AG20443 (cell line): ENCODE data around the gene FMN2.
"Not testable (repeated sequence)": the region's sequence is repeated elsewhere in the genome, so short reads cannot be mapped to it uniquely, and the experiment has no call there.

Source experiments
- DNase-seq: peaks from one replicate; pipeline ENCODE4 v3.0.0; 2012; ENCODE audit warnings: low spot score, mixed read lengths

Gene FMN2

DNA sequence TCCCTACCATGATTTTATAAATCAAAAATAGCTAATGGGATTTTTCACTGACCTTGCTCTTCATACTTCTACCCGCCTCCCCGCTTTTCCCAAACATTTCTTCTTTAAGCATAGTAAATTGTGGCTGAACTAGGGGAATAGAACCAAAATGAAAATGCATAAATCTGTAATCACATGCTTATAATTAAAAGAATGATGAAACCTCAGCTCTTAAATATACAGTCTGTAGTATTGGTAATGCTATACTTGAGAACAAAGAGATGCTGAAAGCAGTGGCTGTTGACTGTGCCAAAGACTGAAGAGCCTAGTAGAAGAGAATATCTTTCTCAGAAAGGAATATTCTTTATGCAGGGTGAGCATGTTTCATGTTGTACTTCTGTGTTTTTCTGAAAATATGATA, 271.1 kb downstream of the FMN2 start:
- DNase-seq: no peak

DNA sequence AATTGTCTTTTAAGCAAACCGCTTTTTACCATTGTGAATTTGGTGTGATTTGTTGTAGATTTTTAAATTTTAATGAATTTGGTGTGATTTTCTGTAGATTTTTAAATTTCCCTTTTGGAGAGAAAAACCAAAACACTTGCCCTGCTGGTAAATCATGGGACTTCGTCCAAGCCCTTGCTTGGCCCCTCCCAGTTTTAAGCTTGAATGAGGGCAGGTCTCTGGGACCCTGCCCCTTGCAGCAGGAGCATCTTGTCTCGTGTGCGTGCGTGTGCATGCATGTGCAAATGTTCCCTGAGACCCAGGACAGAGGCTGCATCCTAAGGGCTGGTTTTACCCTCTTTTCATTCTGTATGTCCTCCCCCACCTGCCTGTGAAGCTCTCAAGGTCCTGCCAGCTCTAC, 271.6 kb downstream of the FMN2 start:
- DNase-seq: no peak

DNA sequence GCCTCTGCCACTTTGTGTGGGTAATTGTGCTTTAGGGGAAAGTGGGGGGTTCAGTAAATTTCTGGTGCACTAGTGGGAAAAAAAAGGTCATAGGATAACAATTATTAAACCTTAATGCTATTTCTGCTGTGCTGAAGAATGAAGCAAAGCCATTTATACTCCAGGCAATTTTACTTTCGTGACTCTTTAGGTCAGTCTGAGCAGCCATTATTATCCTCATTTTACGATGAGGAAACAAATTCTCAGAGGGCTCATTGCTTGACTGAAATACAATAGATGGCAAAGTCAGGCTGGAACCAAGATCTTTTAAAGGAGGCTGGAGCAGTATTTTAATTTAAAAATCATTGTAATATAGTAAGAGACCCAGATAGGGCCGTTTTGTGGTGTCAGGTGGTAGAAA, 272.2 kb downstream of the FMN2 start:
- DNase-seq: no peak

DNA sequence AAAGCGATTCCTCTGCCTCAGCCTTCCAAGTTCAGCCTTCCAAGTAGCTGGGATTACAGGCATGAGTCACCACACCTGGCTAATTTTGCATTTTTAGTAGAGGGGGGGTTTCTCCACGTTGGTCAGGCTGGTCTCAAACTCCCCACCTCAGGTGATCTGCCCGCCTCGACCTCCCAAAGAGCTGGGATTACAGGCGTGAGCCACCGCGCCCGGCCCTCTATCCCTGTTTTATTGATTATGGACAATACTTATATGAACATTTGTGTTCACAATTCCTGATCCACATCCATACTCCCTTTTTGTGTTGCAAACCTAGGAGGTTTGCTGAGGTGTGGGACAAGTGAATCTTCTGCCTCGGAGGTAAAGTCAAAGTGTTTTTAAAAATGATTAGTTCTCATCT, 275.0 kb downstream of the FMN2 start:
- DNase-seq: no peak

DNA sequence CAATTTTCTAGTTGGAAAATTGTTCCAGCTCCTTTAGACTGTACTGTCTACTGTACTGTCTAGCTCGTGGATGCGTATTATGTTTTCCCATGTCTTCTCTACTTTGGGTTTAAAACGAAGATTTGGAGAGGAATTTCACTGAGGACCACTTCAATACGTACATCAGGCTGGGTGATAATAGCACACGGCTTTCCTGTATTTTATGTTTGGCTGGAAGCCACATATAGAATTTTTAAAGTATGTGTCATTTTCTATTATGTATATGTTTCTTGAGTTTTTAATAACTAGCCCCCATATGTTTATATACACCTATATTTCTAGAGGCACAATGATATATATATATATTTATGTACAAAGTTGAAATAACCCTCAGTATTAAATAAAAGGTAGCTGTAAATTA, 293.9 kb downstream of the FMN2 start:
- no peak for DNase-seq

DNA sequence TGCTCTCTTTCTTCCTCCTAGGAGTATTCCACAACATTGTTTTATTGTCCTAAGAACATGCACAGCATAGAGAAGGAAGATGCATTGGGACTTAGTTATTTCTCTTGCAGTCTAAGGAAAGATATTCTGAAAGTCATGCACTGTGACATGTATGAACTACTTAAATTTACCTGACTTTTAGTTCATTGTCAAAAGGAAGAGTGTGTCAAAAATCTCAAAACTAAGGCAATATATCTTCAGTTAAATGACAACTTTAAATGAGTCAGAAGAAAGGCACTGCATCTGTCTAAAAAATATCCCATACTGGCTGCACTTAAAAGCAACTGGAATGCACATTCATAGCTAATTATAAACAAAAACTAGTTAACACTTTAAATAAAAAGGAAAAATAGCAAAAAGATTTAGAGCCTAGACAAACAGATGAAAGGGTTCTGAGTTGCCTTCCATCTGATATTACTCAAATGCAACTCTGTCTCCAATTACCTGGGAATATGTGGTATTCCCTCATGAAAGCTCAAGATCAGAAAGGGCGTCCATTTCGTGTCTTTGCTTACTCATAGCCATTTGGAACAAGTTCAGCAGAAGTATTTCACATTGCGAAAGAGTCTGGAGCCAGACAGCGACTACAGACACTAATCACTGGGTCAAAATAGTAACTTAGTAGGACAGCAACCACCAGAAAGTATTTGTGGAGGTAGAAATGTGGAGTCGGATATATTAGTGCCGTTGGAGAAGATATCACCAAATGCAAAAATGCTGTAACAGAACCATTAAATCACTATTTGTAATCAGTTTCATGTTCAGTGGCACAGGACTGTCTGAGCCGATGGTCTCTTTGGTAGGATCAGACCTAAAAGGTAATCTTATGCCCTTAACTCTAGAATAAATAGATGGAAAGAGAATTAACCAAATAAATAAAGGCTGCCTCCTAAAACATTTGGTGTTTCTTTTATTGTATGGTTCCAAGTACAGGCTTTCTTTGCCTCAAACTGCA, 294.6 kb downstream of the FMN2 start:
- peak; percentile 80 for DNase-seq

DNA sequence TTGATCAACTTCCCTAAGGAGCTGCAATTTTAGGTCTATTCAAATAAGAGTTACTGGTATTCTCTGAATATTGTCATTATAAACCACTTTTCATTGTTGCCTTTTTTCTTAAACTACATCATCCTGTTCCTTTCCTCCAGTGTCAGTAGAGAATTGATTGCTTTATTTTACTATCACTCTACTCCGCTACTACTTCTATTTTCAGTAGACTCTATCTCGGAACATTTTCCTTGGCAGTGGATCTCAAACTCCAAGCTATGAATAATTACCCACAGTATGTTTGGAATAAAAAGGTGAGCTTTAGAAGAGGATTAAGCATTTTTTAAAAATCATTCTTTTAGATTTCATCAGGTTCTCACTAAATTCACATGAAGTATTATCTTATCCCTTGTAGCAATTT, 295.4 kb downstream of the FMN2 start:
- DNase-seq: no peak

DNA sequence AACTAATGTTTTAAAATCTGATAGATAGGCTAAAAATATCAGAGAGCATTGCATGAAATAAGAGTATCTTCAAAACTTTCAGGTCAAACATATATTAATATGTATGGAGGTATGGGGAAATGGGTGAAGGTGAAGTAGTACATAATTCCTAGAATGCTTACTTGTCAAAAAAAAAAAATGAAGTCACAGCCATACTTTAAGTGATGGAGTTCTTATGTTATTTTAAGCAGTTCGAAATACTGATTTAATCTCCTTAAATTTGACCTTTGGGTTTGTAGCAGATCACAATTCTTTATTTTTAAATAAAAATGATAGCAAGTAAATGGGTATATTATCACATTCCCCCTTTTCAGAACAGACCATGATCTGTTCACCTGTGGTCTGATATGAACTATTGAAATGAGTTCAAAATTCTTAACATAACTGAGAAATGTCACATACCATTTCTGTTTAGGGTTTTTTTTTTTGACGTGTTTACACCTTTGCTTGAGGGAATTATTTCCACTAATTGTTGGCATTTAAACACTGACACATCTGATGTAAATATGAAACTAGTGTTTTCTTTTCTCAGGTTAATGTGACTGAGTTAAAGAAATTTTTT, 300.1 kb downstream of the FMN2 start:
- DNase-seq: no peak

DNA sequence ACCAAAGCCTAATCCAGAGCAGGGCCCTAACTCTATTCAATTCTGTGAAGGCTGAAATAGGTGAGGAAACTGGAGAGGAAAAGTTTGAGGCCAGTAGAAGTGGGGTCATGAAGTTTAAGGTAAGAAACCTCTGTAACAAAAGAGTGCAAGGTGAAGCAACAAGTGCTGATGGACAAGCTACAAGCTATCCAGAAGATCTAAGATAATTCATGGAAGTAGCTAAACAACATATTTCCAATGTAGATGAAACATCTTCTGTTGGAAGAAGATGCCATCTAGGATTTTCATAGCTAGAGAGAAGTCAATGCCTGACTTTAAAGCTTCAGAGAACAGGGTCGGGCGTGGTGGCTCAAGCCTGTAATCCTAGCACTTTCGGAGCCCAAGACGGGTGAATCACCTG, 302.7 kb downstream of the FMN2 start:
- no peak for DNase-seq

DNA sequence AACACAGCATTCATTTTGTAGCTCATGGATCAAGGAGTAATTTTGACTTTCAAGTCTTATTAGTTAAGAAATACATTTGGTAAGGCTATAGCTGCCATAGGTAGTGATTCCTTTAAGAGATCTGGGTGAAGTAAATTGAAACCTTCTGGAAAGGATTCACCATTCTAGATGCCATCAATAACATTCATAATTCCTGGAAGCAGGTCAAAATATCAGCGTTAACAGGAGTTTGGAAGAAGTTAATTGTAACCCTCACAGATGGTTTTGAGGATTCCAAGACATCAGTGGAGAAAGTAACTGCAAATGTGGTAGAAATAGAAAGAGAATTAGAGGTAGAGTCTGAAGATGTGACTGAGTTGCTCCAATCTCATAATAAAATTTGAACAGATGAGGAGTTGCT, 303.7 kb downstream of the FMN2 start:
- no peak for DNase-seq

DNA sequence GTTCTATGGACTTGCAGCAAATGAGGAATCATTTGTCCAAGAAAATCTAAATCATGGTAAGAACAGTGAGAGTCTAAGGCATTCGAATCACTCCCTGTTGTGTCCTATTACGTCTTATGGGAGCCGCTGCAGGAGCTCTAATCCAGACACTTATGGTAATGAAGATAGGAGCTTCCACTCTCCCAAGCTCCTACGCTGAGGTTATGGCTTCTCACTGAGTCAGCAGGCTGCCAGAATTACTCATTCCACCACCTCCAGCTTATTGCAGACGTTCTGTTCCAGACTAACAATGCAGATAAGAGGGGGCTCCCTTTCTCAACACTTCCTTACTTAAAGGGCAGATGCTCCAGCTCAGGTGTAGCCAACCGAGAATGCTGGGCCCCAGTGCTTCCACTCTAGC, 307.7 kb downstream of the FMN2 start:
- peak; percentile 80 for DNase-seq

DNA sequence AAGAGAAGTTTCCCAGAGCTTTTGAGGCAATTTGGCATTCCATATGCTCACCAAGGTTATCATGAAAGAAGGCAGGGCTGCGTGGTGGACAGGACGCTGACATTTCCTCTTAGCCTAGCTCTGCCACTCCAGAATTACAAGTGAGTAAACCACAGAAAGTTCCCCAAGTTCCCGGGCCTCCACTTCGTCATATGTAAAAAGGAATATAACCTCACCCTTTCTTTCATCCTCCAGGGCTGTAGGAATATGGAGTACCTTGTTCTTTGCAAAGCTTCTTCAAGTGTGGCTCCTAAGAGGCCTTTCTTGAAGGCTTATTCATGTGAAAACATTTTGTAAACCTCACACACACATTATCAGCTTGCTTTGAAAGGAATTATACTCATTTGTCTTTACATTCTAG, 310.0 kb downstream of the FMN2 start:
- no peak for DNase-seq

DNA sequence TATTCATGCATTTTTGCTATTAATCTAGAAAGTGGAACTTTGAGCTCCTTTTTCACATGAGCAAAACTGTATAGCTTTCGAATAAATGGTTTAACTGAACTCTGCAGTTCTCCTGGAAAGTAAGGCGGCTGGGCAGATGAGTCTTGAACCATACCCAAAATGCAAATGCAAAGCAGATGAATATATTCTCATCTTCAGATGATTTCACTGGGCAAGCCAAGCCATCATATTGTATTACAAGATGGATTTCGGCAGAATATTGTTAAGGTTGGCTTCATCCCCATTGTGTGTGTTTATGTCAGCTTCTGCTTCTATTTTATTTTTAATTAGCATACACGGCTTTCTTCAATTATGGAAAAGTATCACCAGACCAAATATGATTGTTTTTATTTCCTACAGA, 310.6 kb downstream of the FMN2 start:
- DNase-seq: peak; percentile 25

DNA sequence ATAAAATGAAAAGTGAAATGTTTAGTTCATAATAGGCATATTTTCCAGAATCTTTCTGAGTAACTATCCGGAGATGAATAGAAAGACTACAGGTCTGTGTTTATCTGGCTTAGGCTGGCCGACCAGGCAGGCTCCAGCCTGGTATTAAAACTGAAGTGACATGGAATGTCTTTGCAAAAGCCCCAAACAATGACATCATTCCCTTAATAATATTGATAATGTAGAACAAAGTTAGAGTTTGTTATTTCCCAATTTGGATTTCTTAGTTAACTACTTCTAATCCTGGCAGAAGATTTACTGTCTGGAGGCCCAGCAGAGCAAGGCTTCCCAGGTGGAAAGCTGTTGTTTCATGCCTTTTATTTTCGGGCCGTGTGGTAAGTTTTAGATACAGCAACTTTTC, 312.6 kb downstream of the FMN2 start:
- DNase-seq: peak; percentile 20

DNA sequence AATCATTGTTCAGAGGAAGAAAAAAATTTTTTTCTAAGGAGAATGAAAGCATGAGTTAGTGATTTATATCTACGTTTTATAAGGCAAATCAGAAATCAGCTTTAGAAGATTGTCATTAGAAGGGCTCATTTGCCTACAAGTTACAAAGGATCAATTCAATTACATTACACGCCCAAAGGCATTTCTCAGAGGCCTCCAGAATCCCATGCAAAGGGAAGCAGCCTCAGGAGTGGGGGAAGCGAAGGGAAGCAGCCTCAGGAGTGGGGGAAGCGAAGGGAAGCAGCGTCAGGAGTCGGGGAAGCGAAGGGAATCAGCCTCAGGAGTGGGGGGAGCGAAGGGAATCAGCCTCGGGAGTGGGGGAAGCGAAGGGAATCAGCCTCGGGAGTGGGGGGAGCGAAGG, 314.1 kb downstream of the FMN2 start:
- DNase-seq: no peak

DNA sequence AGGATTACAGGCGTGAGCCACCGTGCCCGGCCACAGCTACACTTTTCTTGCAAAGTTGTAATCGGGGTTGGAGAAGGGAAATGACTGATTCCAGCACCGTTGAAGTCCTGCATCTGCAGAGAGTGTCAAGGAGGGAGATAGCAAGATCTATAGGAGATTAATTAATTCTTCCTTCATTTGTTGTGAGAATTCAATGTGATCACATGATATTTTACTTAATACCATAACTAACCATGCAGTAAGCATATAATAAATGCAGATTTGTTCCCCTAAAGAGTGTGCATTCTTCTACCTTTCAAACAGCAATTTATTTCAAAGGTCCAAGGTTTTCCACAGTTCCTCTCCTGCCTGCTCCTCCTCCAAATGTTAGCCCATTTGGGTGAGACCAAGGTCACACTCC, 315.7 kb downstream of the FMN2 start:
- no peak for DNase-seq

DNA sequence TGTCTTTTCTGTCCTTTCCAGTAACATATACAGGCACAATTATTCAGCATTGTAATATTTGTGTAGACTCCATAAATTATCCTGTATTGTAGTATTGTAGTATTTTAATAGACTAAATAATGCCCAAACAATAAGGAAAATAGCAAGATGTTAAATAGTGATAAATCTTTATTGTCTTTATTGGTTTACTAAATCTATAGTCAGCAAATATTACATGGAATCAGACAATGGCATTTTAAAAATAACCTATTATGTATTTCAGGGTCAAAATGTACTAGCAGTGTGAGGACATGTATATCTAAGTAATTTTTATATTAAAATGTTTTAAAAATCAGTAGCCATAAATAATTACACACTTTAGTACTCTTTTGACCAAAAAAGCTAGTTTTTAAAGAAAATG, 317.9 kb downstream of the FMN2 start:
- no peak for DNase-seq

DNA sequence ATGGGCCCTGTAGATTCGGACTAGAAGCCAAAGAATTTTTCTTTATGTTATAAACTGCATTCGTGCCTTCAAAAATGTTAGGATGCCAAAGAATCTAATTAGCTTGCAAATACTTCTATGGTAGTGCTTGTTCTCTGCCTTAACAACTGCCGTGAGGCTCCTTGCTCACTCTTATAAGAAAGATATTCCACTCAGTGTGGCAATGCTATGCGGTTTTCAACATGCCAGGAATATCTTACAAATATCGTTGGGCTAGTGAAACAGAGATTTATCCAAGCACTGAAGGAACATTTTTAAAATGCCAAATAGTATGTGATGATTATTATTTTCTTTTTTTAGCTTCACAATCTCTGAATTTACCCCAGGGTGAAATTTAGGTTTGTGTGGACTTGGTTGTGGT, 322.0 kb downstream of the FMN2 start:
- DNase-seq: peak; percentile 76

DNA sequence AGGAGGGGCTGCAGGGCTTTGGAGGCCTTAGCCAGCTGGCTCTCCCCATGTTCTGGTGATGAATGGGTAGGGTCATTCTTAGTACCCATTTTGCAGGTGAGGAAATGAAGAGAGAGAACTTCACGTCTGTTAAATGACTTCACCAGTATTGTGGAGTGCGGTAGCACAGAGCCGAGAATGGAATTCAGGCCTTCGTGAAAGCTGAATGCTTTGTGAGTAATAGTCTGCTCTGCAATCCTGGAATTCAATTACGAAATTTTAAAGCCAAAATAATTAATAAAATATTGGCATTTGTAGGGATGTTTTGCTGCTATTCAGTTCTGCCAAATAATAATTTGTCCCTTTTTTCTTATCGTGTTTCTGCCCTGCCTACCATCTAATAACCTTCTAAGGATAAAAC, 322.6 kb downstream of the FMN2 start:
- DNase-seq: peak; percentile 78

DNA sequence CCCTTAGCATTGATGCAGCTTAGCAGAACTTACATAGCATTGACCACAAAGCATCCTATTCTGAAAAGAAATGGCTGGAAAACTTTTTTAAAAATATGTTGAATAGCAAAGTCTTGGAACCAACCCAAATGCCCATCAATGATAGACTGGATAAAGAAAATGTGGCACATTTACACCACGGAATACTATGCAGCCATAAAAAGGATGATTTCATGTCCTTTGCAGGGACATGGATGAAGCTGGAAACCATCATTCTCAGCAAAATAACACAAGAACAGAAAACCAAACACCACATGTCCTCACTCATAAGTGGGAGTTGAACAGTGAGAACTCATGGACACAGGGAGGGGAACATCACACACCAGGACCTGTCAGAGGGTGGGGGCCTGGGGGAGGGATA, 323.3 kb downstream of the FMN2 start:
- DNase-seq: not testable (repeated sequence)

DNA sequence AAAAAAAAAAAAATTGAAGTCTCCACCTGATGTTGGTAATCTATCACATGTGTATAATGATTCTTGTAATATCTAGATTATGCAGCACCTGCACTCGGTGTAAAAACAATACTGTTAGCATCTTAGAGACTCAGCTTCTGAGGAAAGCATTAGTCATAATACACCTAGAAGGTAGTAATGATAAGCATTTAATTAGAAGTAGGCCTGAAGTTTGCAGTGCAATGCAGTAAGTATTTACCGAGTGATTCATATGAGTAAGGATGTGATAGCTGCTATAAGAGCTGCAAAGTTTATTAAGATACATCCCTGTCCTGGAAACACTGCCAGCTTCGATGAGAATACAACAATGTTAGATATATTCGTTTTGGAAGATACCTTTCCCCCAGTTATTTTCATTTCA, 323.8 kb downstream of the FMN2 start:
- no peak for DNase-seq

DNA sequence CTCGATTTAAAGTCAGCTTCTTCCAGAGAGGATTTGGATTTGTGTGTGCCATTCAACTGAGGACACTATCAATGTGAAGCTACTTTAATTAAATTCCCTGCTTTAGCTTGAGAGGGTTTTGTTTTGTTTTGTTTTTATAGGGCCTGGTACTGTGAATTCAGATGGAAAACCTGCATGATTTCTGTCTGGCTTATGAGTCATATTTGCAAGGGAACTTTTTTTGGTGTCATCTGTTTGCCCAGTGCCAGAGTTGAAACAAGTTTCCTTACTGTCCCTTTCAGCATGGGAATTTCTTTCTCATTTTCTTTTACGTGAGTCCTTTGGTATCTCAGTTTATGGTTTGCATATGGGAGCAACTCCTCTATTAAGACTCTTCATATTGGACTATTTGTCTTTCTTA, 325.6 kb downstream of the FMN2 start:
- DNase-seq: peak; percentile 35

DNA sequence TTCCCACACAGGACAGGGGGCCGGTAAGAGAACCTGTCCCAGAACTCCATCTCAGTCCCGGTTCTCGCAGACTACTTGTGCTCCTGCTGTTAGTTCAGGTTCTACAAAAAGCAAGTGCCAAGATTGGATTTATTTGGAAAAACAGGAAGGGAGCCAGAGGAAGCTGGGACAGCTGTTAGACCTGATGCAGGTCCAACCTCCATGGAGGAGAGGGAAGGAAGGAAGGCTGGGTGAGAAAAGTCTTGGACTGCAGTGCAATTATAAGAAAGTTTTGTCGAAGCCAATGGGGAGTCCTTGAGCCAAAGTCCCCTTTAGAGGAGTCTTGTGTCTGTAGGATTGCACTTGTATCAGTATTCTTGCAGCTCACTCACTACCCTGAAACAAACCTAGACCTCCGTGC, 329.1 kb downstream of the FMN2 start:
- no peak for DNase-seq
